CD4-positive, alpha-beta T cell treated with Interleukin-6 at 100 ng/mL for 8 hours (primary cell): ENCODE results near the gene ALDH3B2.
"Not testable (repeated sequence)": the region's sequence is repeated elsewhere in the genome, so short reads cannot be mapped to it uniquely, and the experiment has no call there.

Experiments
- DNase-seq: peaks from one replicate; pipeline ENCODE4 v3.0.0-alpha.2; 2020; ENCODE audit warnings: mixed read lengths, low spot score

Gene ALDH3B2, protein sequence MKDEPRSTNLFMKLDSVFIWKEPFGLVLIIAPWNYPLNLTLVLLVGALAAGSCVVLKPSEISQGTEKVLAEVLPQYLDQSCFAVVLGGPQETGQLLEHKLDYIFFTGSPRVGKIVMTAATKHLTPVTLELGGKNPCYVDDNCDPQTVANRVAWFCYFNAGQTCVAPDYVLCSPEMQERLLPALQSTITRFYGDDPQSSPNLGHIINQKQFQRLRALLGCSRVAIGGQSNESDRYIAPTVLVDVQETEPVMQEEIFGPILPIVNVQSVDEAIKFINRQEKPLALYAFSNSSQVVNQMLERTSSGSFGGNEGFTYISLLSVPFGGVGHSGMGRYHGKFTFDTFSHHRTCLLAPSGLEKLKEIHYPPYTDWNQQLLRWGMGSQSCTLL

DNA sequence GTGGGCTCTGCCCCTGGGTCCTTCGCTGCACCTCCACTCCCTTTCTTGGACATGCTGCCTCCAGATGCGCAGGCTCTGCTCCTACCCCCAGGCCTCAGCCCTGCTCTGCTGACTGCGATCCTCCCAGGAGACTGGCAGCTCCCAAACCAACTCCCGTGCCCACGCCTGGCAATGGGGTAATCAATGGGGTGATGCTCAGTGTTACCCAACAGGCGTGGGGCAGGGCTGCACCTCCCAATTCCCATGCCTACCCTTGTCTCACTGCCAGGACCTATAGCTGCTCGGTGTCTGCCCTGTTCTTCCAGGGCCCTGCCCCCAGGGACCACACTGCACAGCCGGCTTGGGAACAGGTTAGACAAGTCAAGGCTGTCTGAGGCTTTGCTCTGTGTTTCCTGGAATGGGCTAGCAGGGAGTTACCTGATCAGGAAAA lies at the start of gene ALDH3B2:
Gene ALDH3B2, minus strand, starts transcription at position 182 of the 430 bp plus-strand sequence. CDS start 7,688 bp downstream, outside the sequence.
- DNase-seq: no peak

DNA sequence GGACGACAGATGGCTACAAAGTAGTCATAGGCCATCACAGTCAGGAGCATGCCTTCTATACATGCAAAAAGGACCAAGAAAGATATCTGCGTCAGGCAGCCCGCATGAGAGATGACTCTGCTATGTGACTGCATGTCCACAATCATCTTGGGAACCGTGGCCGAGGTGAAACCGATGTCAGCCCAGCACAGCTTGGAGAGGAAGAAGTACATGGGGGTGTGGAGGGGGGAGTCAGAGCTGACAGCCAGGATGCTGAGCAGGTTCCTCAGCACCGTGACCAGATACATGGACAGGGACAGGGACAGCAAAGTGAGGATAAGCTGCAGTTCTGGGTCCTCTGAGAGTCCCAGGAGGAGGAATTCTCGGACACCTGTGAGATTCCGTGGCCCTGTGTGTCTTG lies 48.6 kb upstream of the ALDH3B2 start:
- not testable (repeated sequence) for DNase-seq

DNA sequence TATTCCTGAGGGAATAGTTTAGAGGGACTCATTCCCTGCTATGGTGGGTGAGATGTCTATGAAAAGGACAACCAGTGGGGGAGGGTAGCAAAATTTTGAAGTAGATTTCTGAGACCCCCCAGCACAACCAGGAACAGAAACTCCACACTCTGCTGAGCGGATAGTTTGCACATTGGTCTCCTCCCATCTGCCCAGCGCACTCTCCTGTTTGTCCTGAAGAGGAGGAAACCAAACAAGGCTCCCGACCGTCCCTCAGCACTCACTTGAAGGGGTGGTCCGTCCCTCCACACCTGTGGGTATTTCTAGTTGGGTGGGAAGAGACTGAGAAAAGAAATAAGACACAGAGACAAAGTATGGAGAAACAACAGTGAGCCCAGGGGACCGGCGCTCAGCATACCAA lies 41.8 kb upstream of the ALDH3B2 start:
- DNase-seq: not testable (repeated sequence)

DNA sequence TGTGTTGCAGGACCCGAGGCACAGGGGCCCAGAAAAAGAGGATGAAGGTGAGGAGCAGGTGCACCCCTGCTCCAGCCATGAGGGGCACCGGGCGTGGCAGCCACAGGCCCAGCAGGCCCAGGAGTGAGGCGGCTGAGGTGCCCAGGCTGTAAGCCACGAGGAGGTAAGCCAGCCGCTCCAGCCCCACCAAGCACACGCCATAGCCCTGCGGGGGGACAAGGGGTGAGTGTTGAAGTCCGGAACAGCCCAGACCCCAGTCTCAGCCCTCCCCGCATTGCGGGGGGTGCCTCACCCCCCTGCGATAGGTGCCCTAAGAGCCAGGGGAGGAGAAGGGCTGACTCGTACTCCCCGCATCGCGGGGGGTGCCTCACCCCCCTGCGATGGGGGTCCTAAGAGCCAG lies 41.4 kb upstream of the ALDH3B2 start:
- not testable (repeated sequence) for DNase-seq

DNA sequence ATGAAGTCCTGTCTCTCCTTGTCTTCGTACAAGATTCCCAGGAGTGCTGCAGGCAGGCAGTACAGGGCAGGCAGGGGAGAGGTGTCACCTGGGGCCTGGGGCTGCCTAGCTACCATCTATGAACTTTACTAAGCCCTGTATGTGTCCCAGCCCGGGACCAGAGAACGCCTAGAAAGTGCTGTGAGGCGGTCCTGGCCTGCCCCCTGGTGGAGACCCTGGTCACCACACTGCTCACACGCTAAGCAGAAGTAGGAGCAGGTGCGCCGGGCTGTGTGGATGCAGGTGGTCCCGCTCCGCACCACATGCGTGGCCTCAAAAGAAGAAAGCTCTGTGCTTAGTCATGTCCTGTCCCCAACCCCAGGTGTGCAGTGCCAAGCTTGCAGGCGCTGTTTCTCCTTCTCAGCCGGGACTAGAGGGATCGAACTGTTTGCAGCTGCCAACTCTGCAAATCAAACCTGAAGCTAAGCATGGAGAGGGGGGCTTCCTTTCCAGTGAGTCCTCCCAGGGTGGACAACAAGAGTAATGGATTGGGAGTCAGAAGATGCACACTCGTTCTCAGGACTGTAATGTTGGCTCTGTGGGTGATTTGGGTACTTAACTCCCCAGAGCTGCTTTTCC lies 39.6 kb upstream of the ALDH3B2 start:
- DNase-seq: not testable (repeated sequence)

DNA sequence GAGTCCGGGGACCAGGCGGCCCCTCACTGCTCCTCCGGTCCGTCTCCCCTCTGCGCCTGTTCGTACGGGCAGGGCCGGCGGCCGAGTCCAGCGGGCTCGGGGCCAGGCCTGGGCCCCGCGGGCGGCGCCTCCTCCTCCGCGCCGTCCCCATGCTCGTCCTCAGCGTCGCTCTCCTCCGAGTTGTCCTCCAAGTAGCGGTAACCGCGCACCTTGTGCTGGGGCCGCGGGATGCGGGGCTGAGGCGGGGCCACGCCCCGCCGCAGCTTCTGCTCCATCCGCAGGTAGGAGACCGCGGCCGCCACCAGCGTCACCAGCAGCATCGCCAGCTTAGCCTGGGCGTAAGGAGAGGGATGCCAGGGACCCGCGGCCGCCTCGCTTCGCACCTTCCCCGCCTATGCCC lies 37.3 kb upstream of the ALDH3B2 start:
- DNase-seq: not testable (repeated sequence)

DNA sequence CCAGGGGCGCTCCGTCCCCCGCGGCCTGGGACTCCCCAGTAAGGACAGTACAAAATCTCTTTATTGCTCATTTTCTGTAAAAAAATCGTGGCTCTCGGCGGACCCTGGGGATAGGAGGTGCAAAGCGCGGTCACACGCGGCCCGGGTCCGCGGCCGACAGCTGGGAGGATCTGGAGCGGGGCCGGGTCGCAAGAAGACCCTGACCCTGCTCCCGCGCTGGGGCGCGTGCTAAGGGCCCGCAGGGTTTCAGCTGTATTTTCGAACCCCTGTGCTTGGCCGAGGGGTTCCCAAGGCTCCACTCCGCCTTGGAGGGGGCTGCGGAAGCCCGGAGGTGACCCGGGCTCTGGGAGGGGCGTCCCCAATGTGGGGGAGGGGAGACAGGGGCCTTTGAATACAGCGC lies 36.8 kb upstream of the ALDH3B2 start:
- DNase-seq: not testable (repeated sequence)

DNA sequence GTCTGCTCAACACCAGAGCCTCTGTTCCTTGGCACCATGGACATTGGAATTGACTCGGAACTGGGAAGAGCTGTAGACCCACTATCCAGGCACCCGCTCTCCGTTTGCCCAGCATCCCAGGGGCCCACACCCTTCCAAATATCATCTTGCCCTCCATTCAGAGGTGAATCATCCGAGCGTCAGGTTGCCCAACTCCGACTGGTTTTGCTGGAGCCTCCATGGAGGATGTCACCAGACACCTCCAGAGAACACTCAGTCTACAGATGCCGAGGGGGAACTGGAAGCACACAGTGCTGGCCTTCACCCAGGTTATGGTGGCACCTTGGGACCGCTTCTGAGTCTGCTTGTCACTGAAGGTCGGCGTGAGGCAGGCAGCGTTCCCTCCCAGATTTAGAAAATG lies 35.4 kb upstream of the ALDH3B2 start:
- DNase-seq: not testable (repeated sequence)

DNA sequence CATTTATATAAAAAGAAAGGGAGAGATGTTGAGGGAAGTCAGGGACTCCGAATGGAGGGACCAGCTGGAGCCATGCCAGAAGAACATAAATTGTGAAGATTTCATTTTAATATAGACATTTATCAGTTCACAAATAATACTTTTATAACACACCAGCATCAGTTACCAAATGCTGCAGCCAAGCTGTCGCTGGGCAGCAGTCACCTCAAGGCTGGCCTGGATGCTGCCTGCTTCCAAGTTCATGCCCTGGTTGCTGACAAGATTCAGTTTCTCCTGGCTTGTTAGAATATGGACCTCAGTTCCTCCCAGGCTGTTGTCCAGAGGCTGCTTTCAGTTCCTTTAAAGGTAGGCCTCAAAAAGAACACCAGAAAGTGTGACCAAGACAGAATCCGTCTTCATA lies 30.8 kb upstream of the ALDH3B2 start:
- DNase-seq: no peak

DNA sequence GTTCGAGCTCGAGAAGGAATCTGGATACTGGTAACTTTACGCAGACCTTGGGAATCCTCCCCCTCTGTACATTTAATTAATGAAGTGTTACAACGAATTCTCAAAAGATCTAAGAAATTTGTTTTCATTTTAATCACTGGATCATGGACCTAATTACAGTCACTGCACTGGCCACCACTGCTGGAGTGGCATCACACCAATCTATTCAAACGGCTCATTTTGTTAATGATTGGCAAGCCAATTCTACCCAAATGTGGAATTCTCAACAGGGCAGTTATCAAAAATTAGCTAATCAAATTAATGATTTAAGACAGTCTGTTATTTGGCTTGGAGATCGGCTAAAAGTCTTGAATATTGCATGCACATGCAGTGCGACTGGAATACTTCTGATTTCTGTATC lies 30.1 kb upstream of the ALDH3B2 start:
- no peak for DNase-seq

DNA sequence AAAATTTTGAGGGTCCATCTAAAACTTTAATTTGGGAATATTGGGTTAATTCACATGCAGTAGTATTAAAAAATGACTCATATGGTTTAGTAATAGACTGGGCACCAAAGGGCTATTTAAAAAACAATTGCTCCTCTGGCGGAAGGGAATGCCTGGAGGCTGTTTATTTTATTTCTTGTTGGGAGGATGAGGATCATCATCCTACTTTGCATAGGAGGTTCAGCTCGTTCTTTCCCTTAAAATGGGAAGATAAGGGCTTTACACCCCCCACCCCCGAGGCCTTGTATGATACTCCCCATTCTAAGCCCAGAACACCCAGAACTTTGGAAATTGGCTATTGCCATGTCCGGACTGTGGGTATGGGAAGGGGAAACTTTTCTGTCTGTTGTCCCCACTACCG lies 29.3 kb upstream of the ALDH3B2 start:
- DNase-seq: not testable (repeated sequence)

DNA sequence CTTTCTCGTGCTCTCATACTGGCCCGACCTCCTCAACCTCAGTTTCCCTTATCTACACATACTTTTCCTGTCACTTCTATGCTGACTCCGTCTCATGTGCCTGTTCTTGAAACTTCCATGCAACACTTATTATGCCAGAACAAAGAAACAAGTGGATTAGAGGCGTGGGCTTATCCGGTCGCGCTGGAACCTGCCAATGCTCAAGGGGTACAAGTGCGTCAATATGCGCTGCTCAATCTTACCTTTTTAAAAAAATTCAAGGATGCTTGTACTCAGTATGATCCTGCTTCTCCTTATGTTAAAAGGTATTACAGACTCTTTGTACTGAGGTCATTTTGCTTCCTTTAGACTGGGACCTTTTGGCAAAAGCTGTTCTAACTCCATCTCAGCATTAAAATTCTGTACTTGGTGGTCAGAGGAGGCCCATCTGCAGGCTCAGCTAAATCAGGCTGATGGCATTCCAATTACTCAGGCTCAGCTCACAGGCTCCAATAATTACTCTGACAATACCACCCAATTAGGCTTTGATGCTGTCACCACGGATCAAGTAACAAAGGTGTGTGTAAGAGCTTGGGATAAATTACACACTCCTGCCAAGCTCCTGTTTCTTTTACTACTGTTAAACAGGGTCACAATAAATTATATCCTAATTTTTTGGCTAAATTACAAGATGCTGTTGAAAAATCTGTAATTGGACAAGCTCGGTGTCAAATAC lies 26.3 kb upstream of the ALDH3B2 start:
- no peak for DNase-seq

DNA sequence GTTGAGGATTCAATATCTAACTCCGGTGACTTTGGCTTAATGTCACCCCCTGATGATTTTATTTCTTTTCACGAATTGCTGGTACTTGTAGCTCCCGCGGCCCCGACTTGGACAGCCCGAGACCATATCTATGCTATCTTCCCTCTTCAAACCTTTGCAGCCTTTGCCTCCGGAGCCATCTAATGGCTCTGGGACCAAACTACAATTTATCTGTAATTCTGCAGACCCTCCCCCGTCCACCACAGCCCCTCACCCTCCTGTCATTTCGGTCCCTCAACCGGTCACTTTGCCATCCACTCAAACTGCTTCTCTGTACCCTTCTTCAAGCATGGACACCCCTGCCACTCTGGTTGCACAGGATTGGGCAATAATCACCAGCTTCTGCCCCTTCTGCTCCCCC lies 25.7 kb upstream of the ALDH3B2 start:
- DNase-seq: no peak

DNA sequence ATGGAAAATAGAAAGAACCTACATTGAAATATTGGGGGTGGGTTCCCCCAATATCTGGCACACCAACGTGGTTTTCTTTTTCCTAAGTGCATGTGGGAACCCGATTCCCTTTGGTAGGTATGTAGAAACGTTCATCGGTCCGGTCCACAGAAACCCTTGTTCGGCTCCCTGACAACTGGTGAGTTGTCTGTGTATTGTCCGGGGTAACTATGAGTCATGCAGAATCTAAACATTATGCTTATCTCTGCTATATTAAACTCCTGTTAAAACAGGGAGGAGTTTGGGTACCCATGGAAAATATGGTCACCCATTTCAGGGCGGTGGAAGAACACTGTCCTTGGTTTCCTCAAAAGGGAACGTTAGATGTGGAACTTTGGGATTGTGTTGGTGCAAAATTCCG lies 25.1 kb upstream of the ALDH3B2 start:
- DNase-seq: no peak

DNA sequence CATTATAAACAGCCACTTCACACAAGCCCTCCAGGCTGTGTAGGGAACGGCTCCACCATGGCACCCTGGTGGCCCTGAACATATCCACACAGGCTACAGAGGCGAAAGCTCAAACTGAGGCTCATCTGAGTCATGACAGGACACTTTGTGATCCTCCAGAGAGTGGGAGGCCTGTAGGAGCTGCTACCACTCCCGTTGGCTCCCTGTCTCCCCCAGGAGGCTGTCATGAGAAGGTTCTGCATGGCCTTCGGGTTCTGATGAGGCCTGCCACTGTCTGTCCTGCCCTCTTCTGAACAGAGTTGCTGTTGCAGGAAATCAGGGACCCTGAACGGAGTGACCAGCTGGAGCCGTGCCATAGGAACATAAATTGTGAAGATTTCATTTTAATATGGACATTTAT lies 23.8 kb upstream of the ALDH3B2 start:
- no peak for DNase-seq

DNA sequence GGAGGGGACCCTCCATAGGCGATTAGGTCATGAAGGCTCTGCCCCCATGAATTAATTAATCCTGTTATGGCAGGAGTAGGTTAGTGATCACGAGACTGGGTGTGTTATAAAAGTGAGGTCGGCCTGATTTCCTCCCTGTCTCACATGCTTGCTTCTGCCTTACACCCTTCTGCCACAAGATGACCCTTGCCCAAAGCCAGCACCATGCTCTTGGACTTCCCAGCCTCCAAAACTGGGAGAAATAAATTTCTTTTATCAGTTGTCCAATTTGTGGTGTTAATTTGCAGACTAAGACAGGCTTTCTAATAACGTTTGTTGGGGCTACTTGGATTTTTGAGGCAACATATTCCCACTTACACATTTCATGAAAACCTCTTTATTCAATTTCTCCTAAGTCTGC lies 23.4 kb upstream of the ALDH3B2 start:
- DNase-seq: no peak

DNA sequence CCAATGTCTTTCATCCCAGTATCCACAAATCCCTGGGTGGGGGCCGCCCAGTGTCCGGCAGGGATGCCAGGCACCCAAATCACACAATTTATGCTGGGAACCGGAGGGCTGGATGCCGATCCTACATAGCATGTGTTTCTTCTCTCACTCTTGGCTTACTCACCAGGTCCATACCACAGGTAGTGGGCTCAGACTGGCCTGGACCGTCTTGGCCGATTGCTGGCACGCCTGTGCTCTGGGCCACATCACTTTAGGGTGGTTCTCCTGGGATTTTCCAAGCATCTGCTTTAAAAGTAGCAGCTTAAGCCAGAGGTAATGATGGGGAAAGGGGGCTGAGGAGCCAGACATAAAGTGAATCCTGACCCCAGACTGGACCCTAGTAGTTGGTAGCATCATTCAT lies 22.6 kb upstream of the ALDH3B2 start:
- no peak for DNase-seq

DNA sequence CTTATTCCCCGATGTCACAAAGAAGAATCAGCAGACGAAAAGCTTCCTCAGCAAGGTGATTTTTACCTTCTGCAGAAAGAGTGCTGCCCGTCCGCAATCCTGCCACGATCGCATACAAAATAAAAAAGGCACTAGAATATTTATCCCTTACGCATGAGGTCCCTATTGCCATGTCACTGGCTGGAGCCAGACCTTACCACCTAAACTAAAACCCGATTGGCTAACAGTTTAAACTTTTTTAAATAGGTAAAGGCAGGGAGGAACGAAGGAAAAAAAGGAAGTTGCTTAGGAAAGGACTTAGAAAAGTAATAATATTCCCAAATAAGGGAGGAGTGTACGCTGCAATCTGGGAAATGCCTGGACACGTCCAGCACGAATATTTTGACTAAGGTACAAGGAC lies 21.2 kb upstream of the ALDH3B2 start:
- no peak for DNase-seq

DNA sequence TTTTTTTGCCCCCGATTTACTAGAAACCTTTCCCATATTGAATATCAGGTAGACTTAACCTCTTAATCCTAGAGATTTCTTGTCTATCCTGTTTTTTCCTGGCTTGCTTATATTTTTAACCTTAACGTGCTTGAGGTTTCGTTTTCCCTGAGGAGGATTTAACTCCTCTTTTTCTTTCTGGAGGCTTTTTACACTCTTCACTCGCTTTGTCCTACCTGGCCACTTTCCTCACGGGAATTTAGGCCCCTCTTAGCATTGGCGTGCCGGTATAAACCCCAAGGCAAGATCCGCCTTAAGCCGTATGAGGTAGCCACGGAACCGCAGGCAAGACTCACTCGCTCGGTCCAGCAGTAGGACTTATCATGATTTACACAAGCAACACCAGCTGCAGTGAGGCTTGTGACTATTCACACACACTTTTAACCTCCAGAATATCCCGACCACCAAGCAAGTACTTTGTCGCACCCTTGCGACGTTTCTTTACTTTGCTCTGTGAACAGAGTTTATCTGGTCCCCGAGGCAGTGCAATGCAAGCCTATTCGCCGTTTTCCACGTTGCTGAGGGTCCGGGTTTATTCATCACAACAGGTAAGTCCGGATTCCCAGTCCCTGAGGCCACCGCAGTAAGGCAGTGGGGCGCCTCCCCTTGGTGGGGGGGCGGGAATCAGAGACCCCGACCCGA lies 20.6 kb upstream of the ALDH3B2 start:
- no peak for DNase-seq

DNA sequence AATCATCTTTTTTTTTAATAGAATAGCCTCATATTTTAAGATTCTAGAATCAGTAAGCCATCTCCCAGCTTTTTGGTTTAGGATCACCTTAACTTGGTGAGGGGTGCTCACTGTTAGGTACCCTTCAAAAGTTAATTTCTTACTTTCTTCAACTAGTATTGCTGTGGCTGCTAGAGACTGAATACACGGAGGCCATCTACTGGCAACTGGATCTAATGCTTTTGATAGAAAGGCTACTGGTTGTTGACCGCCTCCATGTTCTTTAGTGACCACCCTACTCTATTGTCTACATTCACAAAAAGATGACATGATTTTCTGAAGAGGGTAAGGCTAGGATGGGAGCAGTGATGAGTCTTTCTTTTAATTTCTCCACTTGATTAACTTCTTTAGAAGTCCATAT lies 16.7 kb upstream of the ALDH3B2 start:
- no peak for DNase-seq

DNA sequence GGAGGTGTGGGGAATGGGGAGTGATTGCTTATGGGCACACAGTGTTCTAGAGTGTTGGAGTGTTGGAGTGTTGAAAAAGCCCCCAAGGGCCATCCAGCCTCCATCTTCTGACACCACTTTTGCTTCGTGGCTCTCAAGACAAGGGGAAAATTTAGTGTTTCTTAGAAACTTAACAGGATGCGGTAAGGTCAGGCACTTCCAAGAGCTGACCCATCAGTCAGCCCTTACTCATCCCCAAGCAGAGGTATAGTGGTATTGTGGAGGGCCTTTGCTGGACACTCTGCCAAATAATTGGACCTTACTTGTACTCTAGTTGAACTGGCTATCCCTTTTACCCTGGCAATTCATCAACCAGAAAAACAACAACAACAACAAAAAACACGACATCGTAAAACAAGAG lies 14.8 kb upstream of the ALDH3B2 start:
- DNase-seq: no peak

DNA sequence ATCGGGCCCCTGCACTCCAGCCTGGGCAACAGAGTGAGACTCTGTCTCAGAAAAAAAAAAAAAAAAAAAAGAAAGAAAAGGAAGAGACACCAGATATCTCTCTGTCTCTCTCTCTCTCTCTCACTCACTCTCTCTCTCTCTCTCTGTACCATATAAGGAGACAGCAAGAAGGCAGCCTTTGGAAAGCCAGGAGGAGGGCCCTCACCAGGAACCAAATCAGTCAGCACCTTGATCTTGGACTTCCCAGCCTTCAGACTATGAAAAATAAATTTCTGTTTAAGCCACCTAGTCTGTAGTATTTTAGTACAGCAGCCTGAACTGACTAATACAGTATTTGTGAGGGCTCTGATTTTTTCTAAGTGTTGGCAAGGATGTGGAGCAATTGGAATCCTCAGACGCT lies 13.6 kb upstream of the ALDH3B2 start:
- no peak for DNase-seq
